WTC11 (cell line): ENCODE measurements around the gene GBP3. TPM values are rescaled to one million over a fixed set of nuclear protein-coding genes. Genes with fewer than 3 reads are reported as not detected.

Experiments used
- ATAC-seq: fragments of 200-7000 bp; cut with Tn5 transposase; 2 replicates; pipeline ENCODE4 v1.10.0; 2021; ENCODE audit warnings: mild to moderate bottlenecking, moderate library complexity
- CTCF ChIA-PET: fragments of 300-600 bp; sonication (Branson Sonifier 250); formaldehyde crosslinking; loops from one replicate; lab custom pipeline; 2021; ENCODE audit warnings: antibody characterized with exemption; lab: Charles Lee
- POLR2A ChIA-PET: fragments of 350-600 bp; sonication (Branson Sonifier 250); formaldehyde crosslinking; loops from one replicate; lab custom pipeline; 2021; ENCODE audit warnings: antibody characterized with exemption; lab: Charles Lee
- DNase-seq: peaks from one replicate; pipeline ENCODE4 v3.0.0; 2021; ENCODE audit warnings: low spot score
- H3K27ac Mint-ChIP-seq: 2 replicates; pipeline ENCODE4 v1.8.0; 2021; ENCODE audit warnings: mixed read lengths
- H3K27me3 Mint-ChIP-seq: 2 replicates; pipeline ENCODE4 v1.8.0; 2021; ENCODE audit warnings: low read depth, mild to moderate bottlenecking, moderate library complexity, mixed read lengths
- H3K36me3 Mint-ChIP-seq: 2 replicates; pipeline ENCODE4 v1.8.0; 2021; ENCODE audit warnings: mixed read lengths
- H3K4me1 Mint-ChIP-seq: 2 replicates; pipeline ENCODE4 v1.8.0; 2022; ENCODE audit warnings: mixed read lengths
- H3K4me3 Mint-ChIP-seq: 2 replicates; pipeline ENCODE4 v1.8.0; 2021; ENCODE audit warnings: mild to moderate bottlenecking, moderate library complexity, mixed read lengths
- H3K9me3 Mint-ChIP-seq: 2 replicates; pipeline ENCODE4 v1.8.0; 2021; ENCODE audit warnings: mixed read lengths
- ELF4 ChIP-seq: sonication (generic); formaldehyde crosslinking; IDR thresholded peaks from 2 replicates; pipeline ENCODE4 v1.8.1; 2022; ENCODE audit warnings: low read depth, mild to moderate bottlenecking, moderate library complexity, missing genetic modification reagents
- EMX1 ChIP-seq: fragments of 250-450 bp; sonication (Bioruptor Pico); IDR thresholded peaks from 2 replicates; pipeline ENCODE4 v1.8.0; 2021; ENCODE audit warnings: mild to moderate bottlenecking
- ESRRA ChIP-seq: sonication (generic); formaldehyde crosslinking; IDR thresholded peaks from 2 replicates; pipeline ENCODE4 v1.8.1; 2022; ENCODE audit warnings: mild to moderate bottlenecking, missing genetic modification reagents, borderline replicate concordance
- FOXP1 ChIP-seq: sonication (generic); formaldehyde crosslinking; IDR thresholded peaks from 2 replicates; pipeline ENCODE4 v1.8.0; 2022; ENCODE audit warnings: missing genetic modification reagents, mild to moderate bottlenecking, moderate library complexity, borderline replicate concordance
- HMGA2 ChIP-seq: fragments of 250-450 bp; sonication (Bioruptor Pico); IDR thresholded peaks from 2 replicates; pipeline ENCODE4 v1.4.0; 2021; ENCODE audit warnings: mild to moderate bottlenecking, moderate library complexity
- MXD4 ChIP-seq: fragments of 250-450 bp; sonication (Bioruptor Pico); IDR thresholded peaks from 2 replicates; pipeline ENCODE4 v1.8.0; 2021; ENCODE audit warnings: mild to moderate bottlenecking, moderate library complexity, borderline replicate concordance
- NR3C1 ChIP-seq: sonication (generic); formaldehyde crosslinking; conservative IDR thresholded peaks from 2 replicates; pipeline ENCODE4 v1.8.1; 2023; ENCODE audit warnings: low read depth, mild to moderate bottlenecking, missing genetic modification reagents
- OVOL2 ChIP-seq: fragments of 250-450 bp; sonication (Bioruptor Pico); IDR thresholded peaks from 2 replicates; pipeline ENCODE4 v1.9.0; 2021; ENCODE audit warnings: mild to moderate bottlenecking, borderline replicate concordance
- RORB ChIP-seq: fragments of 250-450 bp; sonication (Bioruptor Pico); IDR thresholded peaks from 2 replicates; pipeline ENCODE4 v1.9.0; 2021; ENCODE audit warnings: mild to moderate bottlenecking
- TEAD1 ChIP-seq: sonication (generic); formaldehyde crosslinking; IDR thresholded peaks from 2 replicates; pipeline ENCODE4 v1.8.0; 2022; ENCODE audit warnings: mild to moderate bottlenecking, missing genetic modification reagents
- ZNF121 ChIP-seq: sonication (generic); formaldehyde crosslinking; IDR thresholded peaks from 2 replicates; pipeline ENCODE4 v1.8.0; 2023; ENCODE audit warnings: missing genetic modification reagents
- ZNF232 ChIP-seq: sonication (generic); formaldehyde crosslinking; IDR thresholded peaks from 2 replicates; pipeline ENCODE4 v1.8.0; 2022; ENCODE audit warnings: mild to moderate bottlenecking, missing genetic modification reagents
- ZNF317 ChIP-seq: sonication (generic); formaldehyde crosslinking; IDR thresholded peaks from 2 replicates; pipeline ENCODE4 v1.8.1; 2023; ENCODE audit warnings: low read depth, mild to moderate bottlenecking, moderate library complexity, missing genetic modification reagents, borderline replicate concordance
- total RNA-seq: library from RNA; stranded (reverse); gene quantifications from 3 replicates; pipeline ENCODE4 v1.2.3, GENCODE V29; 2021
- TF ChIP-seq, protein P1 (sequence below): sonication (generic); formaldehyde crosslinking; IDR thresholded peaks from 2 replicates; pipeline ENCODE4 v1.8.0; 2022; ENCODE audit warnings: mild to moderate bottlenecking, missing genetic modification reagents
- TF ChIP-seq, protein P2 (sequence below): sonication (generic); formaldehyde crosslinking; IDR thresholded peaks from 2 replicates; pipeline ENCODE4 v1.8.0; 2023; ENCODE audit warnings: mild to moderate bottlenecking, missing genetic modification reagents
- TF ChIP-seq, protein P3 (sequence below): sonication (generic); formaldehyde crosslinking; IDR thresholded peaks from 2 replicates; pipeline ENCODE4 v1.8.0; 2023; ENCODE audit warnings: missing genetic modification reagents
- TF ChIP-seq, protein P4 (sequence below): fragments of 200-600 bp; IDR thresholded peaks from 2 replicates; pipeline ENCODE4 v1.8.0; 2022; ENCODE audit warnings: antibody characterized with exemption

GBP3 gene
- total RNA-seq, 1 experiment from 2014 or later, result not detected

DNA sequence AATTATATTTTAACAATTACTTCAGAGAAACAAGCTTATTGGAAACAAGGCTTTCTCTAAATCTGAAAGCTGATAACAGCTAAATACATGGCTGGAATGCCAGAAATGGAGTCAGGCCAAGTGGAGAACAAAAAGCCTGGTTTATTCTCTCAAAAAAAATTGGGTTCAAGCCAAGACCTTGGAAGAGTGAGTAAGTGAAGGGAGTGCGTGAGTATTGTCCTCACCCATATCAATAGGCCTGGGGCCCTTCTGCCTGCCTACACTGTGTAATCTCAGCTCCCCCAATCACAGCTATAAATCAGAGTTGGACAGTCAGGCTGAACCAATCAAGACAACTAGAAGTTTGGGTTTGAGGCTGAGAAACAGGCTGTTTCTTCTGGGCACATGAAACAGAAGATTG lies 37.6 kb downstream of the GBP3 start:
- TF ChIP-seq ZNF232 (no peak), ESRRA (CRISPR knock-in tag) (no peak), TEAD1 (no peak), EMX1 (CRISPR knock-in tag) (no peak)
- Mint-ChIP-seq H3K27me3 (no peaks in the 10 kb centered on the region), H3K4me3 (no peak overlapping the region), H3K4me1 (peaks cover 27% of the 10 kb centered on the region), H3K27ac (peak overlapping the region; percentile 64), H3K36me3 (peaks cover 39% of the 10 kb centered on the region), H3K9me3 (0 out of 2 replicates have a peak, but pooled peaks cover 3% of the 10 kb centered on the region)
- CTCF ChIA-PET, result interaction anchor here (0.9 to 3.1 kb wide), 5 partner anchors 11 to 778 kb away, joined by 3 to 25 read pairs (median 5); no protein-coding TSS in a partner anchor
- ATAC-seq (no peak), DNase-seq (no peak)
- POLR2A ChIA-PET, result no interaction called here

DNA sequence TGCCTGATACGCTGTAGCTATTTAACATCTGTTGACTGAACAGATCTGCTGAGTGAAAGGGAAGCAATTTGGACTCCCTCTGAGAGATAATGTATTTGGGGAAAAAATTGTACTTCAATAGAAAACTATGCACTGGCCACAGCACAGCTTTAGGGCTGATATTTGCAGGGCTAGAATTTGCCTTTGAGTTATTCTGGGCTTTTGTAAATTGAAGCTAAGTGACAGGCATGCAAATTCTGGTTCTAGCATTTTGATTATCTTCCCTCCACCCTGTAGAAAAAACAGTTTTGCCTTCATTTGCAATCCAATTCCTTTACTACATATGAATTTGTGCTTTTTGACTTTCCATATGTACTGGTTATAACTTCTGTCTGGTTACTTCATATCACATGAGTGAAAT lies 38.1 kb downstream of the GBP3 start:
- H3K27me3 Mint-ChIP-seq, result no peaks in the 10 kb centered on the region
- H3K27ac Mint-ChIP-seq, result peak overlapping the region; percentile 64; the same call in 1 of the 2 replicates
- TF ChIP-seq HMGA2 (CRISPR knock-in tag) (no peak), ZNF317 (no peak), MXD4 (CRISPR knock-in tag) (no peak)
- TF ChIP-seq, protein P1, sequence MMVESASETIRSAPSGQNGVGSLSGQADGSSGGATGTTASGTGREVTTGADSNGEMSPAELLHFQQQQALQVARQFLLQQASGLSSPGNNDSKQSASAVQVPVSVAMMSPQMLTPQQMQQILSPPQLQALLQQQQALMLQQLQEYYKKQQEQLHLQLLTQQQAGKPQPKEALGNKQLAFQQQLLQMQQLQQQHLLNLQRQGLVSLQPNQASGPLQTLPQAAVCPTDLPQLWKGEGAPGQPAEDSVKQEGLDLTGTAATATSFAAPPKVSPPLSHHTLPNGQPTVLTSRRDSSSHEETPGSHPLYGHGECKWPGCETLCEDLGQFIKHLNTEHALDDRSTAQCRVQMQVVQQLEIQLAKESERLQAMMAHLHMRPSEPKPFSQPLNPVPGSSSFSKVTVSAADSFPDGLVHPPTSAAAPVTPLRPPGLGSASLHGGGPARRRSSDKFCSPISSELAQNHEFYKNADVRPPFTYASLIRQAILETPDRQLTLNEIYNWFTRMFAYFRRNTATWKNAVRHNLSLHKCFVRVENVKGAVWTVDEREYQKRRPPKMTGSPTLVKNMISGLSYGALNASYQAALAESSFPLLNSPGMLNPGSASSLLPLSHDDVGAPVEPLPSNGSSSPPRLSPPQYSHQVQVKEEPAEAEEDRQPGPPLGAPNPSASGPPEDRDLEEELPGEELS (CRISPR knock-in tag), result no peak
- TF ChIP-seq, all 79 proteins: peak for 0
- DNase-seq (no peak), ATAC-seq (no peak)
- ChIA-PET CTCF (interaction anchor here (0.6 to 3.1 kb wide), 6 partner anchors 10 to 779 kb away, joined by 3 to 25 read pairs (median 4); no protein-coding TSS in a partner anchor), POLR2A (no interaction called here)
- H3K4me3 Mint-ChIP-seq, result no peak overlapping the region
- 0 out of 2 replicates have a peak, but pooled peaks cover 3% of the 10 kb centered on the region for H3K9me3 Mint-ChIP-seq
- peaks cover 39% of the 10 kb centered on the region for H3K36me3 Mint-ChIP-seq
- peaks cover 24% of the 10 kb centered on the region for H3K4me1 Mint-ChIP-seq

DNA sequence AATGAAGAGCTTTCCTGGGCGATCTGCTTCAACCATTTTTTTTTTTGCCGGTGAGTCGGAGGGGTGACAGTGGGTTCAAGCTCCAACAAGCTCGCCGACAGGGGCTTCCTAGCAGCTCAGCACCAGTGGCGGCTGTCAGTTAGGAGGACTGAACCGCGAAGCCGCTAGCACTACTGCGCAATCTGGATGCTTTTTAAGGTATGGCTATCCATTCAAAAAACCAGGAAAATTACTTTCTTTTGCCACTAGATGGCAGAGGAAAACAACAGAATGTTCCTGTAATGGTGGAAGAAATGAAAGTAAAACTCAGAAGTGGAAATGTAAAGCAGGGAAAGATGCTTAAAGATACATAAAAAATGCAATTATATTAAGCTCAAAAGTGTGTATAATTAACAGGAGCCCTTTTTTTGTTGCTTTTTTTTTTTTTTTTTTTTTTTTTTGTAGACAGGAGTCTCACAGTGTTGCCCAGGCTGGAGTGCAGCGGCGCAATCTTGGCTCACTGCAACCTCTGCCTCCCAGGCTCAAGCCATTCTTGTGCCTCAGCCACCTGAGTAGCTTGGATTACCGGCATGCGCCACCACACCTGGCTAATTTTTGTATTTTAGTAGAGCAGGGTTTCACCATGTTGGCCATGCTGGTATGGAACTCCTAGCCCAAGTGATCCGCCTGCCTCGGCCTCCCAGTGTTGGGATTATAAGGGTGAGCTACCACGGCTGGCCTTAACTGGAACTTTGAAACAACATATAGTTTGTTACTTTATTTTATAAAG lies 38.7 kb downstream of the GBP3 start:
- TF ChIP-seq, protein P2, sequence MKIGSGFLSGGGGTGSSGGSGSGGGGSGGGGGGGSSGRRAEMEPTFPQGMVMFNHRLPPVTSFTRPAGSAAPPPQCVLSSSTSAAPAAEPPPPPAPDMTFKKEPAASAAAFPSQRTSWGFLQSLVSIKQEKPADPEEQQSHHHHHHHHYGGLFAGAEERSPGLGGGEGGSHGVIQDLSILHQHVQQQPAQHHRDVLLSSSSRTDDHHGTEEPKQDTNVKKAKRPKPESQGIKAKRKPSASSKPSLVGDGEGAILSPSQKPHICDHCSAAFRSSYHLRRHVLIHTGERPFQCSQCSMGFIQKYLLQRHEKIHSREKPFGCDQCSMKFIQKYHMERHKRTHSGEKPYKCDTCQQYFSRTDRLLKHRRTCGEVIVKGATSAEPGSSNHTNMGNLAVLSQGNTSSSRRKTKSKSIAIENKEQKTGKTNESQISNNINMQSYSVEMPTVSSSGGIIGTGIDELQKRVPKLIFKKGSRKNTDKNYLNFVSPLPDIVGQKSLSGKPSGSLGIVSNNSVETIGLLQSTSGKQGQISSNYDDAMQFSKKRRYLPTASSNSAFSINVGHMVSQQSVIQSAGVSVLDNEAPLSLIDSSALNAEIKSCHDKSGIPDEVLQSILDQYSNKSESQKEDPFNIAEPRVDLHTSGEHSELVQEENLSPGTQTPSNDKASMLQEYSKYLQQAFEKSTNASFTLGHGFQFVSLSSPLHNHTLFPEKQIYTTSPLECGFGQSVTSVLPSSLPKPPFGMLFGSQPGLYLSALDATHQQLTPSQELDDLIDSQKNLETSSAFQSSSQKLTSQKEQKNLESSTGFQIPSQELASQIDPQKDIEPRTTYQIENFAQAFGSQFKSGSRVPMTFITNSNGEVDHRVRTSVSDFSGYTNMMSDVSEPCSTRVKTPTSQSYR (CRISPR knock-in tag), result no peak
- TF ChIP-seq FOXP1 (no peak), OVOL2 (CRISPR knock-in tag) (no peak), ELF4 (no peak), NR3C1 (no peak), ESRRA (CRISPR knock-in tag) (no peak), RORB (no peak), ZNF121 (CRISPR knock-in tag) (peak; percentile 88)
- TF ChIP-seq, protein P3, sequence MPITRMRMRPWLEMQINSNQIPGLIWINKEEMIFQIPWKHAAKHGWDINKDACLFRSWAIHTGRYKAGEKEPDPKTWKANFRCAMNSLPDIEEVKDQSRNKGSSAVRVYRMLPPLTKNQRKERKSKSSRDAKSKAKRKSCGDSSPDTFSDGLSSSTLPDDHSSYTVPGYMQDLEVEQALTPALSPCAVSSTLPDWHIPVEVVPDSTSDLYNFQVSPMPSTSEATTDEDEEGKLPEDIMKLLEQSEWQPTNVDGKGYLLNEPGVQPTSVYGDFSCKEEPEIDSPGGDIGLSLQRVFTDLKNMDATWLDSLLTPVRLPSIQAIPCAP (CRISPR knock-in tag), result no peak
- TF ChIP-seq, protein P4, sequence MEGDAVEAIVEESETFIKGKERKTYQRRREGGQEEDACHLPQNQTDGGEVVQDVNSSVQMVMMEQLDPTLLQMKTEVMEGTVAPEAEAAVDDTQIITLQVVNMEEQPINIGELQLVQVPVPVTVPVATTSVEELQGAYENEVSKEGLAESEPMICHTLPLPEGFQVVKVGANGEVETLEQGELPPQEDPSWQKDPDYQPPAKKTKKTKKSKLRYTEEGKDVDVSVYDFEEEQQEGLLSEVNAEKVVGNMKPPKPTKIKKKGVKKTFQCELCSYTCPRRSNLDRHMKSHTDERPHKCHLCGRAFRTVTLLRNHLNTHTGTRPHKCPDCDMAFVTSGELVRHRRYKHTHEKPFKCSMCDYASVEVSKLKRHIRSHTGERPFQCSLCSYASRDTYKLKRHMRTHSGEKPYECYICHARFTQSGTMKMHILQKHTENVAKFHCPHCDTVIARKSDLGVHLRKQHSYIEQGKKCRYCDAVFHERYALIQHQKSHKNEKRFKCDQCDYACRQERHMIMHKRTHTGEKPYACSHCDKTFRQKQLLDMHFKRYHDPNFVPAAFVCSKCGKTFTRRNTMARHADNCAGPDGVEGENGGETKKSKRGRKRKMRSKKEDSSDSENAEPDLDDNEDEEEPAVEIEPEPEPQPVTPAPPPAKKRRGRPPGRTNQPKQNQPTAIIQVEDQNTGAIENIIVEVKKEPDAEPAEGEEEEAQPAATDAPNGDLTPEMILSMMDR, result peak; percentile 55
- Mint-ChIP-seq H3K4me1 (peaks cover 19% of the 10 kb centered on the region), H3K9me3 (0 out of 2 replicates have a peak, but pooled peaks cover 3% of the 10 kb centered on the region), H3K4me3 (no peak overlapping the region), H3K27me3 (no peaks in the 10 kb centered on the region), H3K36me3 (peaks cover 39% of the 10 kb centered on the region), H3K27ac (peak overlapping the region; percentile 75)
- POLR2A ChIA-PET, result no interaction called here
- DNase-seq (no peak), ATAC-seq (peak; percentile 77)
- CTCF ChIA-PET, result interaction anchor here (0.6 to 3.1 kb wide), 6 partner anchors 9 to 779 kb away, joined by 3 to 25 read pairs (median 4); no protein-coding TSS in a partner anchor
